Fibroblast of skin of left biceps (primary cell): ENCODE results near the gene DDX25.

ENCODE experiments used
- DNase-seq, 2 experiments: peaks; one replicate each; pipeline ENCODE4 v3.0.0-alpha.2; 2013; ENCODE audit warnings: low read depth in 2 of 2

The DDX25 gene

GRCh38 chr11:125935618-125936199 lies 31.4 kb downstream of the DDX25 start:
- DNase-seq, result peak; percentile 51 to 60

- no peak for DNase-seq
Observed at GRCh38 chr11:125938418-125938817, 34.1 kb downstream of the DDX25 start.

- no peak for DNase-seq
Observed at GRCh38 chr11:125939081-125939521, 34.8 kb downstream of the DDX25 start.

GRCh38 chr11:125940145-125940544 lies 35.8 kb downstream of the DDX25 start:
- no peak for DNase-seq

GRCh38 chr11:125941267-125941618 lies 36.9 kb downstream of the DDX25 start:
- DNase-seq, result no peak

GRCh38 chr11:125941619-125942611 lies 37.6 kb downstream of the DDX25 start:
- no peak for DNase-seq

GRCh38 chr11:125942771-125943428 lies 38.6 kb downstream of the DDX25 start:
- no peak for DNase-seq

GRCh38 chr11:125943661-125944349 lies 39.5 kb downstream of the DDX25 start:
- DNase-seq, result no peak

- DNase-seq, result no peak
Observed at GRCh38 chr11:125944350-125945010, 40.2 kb downstream of the DDX25 start.

- no peak for DNase-seq
Observed at GRCh38 chr11:125945011-125945796, 40.9 kb downstream of the DDX25 start.

- DNase-seq, result no peak
Observed at GRCh38 chr11:125945797-125946520, 41.7 kb downstream of the DDX25 start, which contains the start of gene VSIG10L2. TSS of gene VSIG10L2 (plus strand) at chr11:125946044. CDS start at chr11:125946056, 12 bp downstream.

- no peak for DNase-seq
Observed at GRCh38 chr11:125946712-125947418, 42.6 kb downstream of the DDX25 start.

GRCh38 chr11:125947419-125948277 lies 43.3 kb downstream of the DDX25 start:
- DNase-seq, result no peak

- no peak for DNase-seq
Observed at GRCh38 chr11:125948278-125949051, 44.2 kb downstream of the DDX25 start.

GRCh38 chr11:125949271-125950177 lies 45.2 kb downstream of the DDX25 start:
- no peak for DNase-seq

GRCh38 chr11:125950178-125950490 lies 45.8 kb downstream of the DDX25 start:
- no peak for DNase-seq
